Omental fat pad (tissue), 4 donors: ENCODE results near the gene MYOM1. TPM values are rescaled to one million over a fixed set of nuclear protein-coding genes. Genes with fewer than 3 reads are reported as not detected.

Source experiments
- ATAC-seq: fragments of 150-250 bp; one replicate; pipeline ENCODE4 v1.9.1; 2016; ENCODE audit warnings: mild to moderate bottlenecking, moderate library complexity; ENCODE audit not compliant: low FRiP score
- DNase-seq: peaks from one replicate; pipeline ENCODE4 v3.0.0-alpha.2; 2019; ENCODE audit warnings: low spot score
- CTCF ChIP-seq, 3 donors: fragments of 450-650 bp; IDR thresholded peaks; one replicate each; pipeline ENCODE4 v1.5.1; 2016 to 2017; ENCODE audit warnings: antibody characterized with exemption in 3 of 3, mild to moderate bottlenecking in 3 of 3, moderate library complexity in 2 of 3
- total RNA-seq, 4 donors: library from RNA; depleted of rRNA; stranded (reverse); fragments of >200 nt; gene quantifications; one replicate each; pipeline ENCODE4 v1.1.0, GENCODE V29; 2016

Gene MYOM1
- total RNA-seq, 4 donors from 2014 or later = 2.6 to 8.5 (median 2.9) TPM

GRCh38 chr18:3151399-3152264 is 68.1 kb downstream of the MYOM1 start:
- no peak for TF ChIP-seq CTCF (IDR thresholded peaks at IDR 0.05)
- ATAC-seq (no peak), DNase-seq (no peak)

DNA sequence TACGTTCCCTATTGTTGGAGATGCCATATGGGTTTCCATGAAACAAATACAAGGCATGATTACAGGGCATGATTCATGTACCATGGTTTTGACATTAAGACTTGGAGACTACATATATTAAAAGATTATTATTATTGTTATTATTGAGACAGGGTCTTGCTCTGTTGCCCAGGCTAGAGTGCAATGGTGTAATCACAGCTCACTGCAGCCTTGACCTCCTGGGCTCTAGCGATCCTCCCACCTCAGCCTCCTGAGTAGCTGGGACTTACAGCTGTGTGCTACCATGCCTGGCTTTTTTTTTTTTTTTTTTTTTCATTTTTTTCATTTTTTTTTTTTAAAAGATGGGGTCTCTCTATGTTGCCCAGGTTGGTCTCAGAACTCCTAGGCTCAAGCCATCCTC is 69.1 kb downstream of the MYOM1 start:
- no peak for ATAC-seq
- no peak for TF ChIP-seq CTCF (IDR thresholded peaks at IDR 0.05)
- DNase-seq = no peak

DNA sequence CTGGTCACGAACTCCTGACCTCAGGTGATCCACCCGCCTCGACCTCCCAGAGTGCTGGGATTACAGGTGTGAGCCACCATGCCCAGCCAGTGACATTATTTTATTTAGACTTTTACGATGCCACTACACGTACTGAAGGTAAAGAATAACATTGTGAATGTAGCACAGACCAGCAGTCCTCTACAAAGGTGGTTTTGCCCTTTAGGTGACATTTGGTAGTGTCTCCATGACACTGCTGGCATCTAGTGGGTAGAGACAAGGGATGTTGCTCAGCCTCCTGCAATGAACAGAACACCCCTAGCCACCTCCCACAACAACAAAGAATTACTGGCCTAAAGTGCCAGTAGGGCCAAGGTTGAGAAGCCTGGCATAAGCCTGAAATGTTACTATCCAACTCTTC is 69.5 kb downstream of the MYOM1 start:
- TF ChIP-seq CTCF (IDR thresholded peaks at IDR 0.05) = no peak
- ATAC-seq = no peak
- no peak for DNase-seq

DNA sequence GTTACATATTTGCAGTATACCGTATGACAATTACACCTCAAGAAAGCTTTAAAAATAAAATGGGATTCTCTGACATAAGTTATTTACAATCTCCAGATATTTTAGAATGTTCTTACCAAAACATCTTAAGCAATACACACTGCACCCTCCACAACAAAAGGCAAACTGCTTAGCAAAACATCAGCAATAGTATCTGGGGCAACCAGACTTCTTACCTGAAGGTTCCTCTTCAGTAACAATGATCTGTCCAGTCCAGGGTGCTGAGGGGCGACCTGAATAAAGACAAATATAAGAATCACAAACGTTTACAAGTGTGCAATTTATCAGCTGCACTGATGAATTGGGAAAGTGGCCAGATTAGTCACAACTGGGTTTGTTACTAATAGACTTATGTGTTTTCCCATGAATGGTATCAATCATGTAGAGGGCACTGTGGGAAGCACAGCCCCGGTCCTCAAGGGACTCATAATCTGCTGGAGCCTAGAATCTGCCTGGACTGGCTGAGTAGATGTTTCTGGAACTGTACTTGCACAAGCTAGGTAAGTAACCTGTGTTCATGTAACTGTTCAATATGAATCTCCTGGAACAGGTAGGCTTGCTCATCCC is 70.7 kb downstream of the MYOM1 start:
- no peak for DNase-seq
- no peak for TF ChIP-seq CTCF (IDR thresholded peaks at IDR 0.05)
- ATAC-seq = no peak

DNA sequence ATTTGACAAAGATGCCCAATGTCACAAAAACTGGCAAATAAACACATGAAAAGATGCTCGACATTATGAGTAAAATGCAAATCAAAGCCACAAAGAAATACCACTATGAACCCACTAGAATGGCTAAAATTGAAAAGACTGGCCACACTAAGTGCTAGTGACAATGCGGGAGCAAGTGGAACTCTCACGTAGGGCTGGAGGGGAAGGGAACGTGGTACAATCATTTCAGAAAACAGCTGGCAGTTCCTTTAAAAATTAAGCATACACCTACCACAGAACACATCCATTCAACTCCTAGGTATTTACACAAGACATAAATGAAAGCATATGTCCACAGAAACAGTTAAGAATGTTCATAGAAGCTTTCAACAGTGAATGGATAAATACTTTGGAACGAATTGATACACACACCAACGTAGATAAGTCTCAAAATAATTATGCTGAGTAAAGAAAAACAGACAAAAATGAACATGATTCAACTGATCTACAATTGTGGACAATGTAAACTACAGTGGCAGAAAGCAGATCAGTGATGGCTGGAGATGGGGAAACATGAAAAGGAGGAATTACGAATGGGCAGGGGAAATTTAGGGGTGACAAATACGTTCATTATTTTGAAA is 71.7 kb downstream of the MYOM1 start:
- ATAC-seq = no peak
- no peak for DNase-seq
- no peak for TF ChIP-seq CTCF (IDR thresholded peaks at IDR 0.05)

- DNase-seq (no peak), ATAC-seq (no peak)
- no peak for TF ChIP-seq CTCF (IDR thresholded peaks at IDR 0.05)
These were observed 78.7 kb downstream of the MYOM1 start for GRCh38 chr18:3140986-3141639.
